Ramos (cell line): ENCODE results near the gene MTA2.
"Not testable (repeated sequence)": the region's sequence is repeated elsewhere in the genome, so short reads cannot be mapped to it uniquely, and the experiment has no call there.

Experiments used
- in situ Hi-C: fragments of 300-500 bp; cut with MboI; formaldehyde crosslinking; loops from one replicate; pipeline ENCODE4 v1.14.3; 2022; ENCODE audit warnings: low sequenced_read_pairs; ENCODE audit not compliant: unreplicated experiment

MTA2 gene

GRCh38 chr11:62599901-62600300, 1.8 kb downstream of the MTA2 start:
- in situ Hi-C loops = loop anchor here (25.0 kb wide), 1 partner anchor 1637 kb away; the partner anchor contains the start of genes DNAJC4, FKBP2, NUDT22 and PPP1R14B

- in situ Hi-C loops = no loop called here
Observed at GRCh38 chr11:62599069-62599696, 2.5 kb downstream of the MTA2 start.

GRCh38 chr11:62595124-62595523, 6.5 kb downstream of the MTA2 start:
- in situ Hi-C loops = no loop called here

GRCh38 chr11:62593434-62594044, 8.1 kb downstream of the MTA2 start:
- in situ Hi-C loops = no loop called here

GRCh38 chr11:62592989-62593421, 8.7 kb downstream of the MTA2 start:
- in situ Hi-C loops = no loop called here

- in situ Hi-C loops = no loop called here
Observed at GRCh38 chr11:62592146-62592815, 9.4 kb downstream of the MTA2 start.

- in situ Hi-C loops = no loop called here
Observed at GRCh38 chr11:62591448-62592145, 10.1 kb downstream of the MTA2 start, which contains the start of gene TUT1. Gene TUT1 (minus strand): TSS chr11:62591523. CDS start chr11:62591485, 38 bp downstream.

- in situ Hi-C loops = no loop called here
Observed at GRCh38 chr11:62588966-62589637, 12.6 kb downstream of the MTA2 start.

- in situ Hi-C loops = not testable (repeated sequence)
Observed at GRCh38 chr11:62585356-62585755, 16.3 kb downstream of the MTA2 start.

GRCh38 chr11:62581735-62582134, 19.9 kb downstream of the MTA2 start:
- in situ Hi-C loops = not testable (repeated sequence)

- in situ Hi-C loops = no loop called here
Observed at GRCh38 chr11:62580959-62581715, 20.5 kb downstream of the MTA2 start.

- in situ Hi-C loops = no loop called here
Observed at GRCh38 chr11:62579252-62579651, 22.4 kb downstream of the MTA2 start.

GRCh38 chr11:62578541-62578940, 23.1 kb downstream of the MTA2 start:
- in situ Hi-C loops = no loop called here

GRCh38 chr11:62577046-62577714, 24.5 kb downstream of the MTA2 start:
- in situ Hi-C loops = no loop called here

GRCh38 chr11:62575837-62576236, 25.8 kb downstream of the MTA2 start:
- in situ Hi-C loops = no loop called here

GRCh38 chr11:62575156-62575555, 26.5 kb downstream of the MTA2 start:
- in situ Hi-C loops = no loop called here

GRCh38 chr11:62574363-62575071, 27.1 kb downstream of the MTA2 start:
- in situ Hi-C loops = no loop called here

- in situ Hi-C loops = no loop called here
Observed at GRCh38 chr11:62573592-62574362, 27.9 kb downstream of the MTA2 start, which contains the start of gene EEF1G. Gene EEF1G (minus strand): TSS chr11:62573891. CDS start chr11:62573842, 49 bp downstream.
